ENCODE data around the gene SIK3.

GRCh38 chr11:116932181-116932580 lies 166.0 kb downstream of the SIK3 start:
- TF ChIP-seq ZFX (IDR thresholded peaks at IDR 0.05; ENCODE audit: borderline replicate concordance) (no peak), CTCF (IDR thresholded peaks at IDR 0.05) (no peak)
